Skin epidermis (tissue), 12 donors: ENCODE data around the gene TRIO.
"Not testable (repeated sequence)": the region's sequence is repeated elsewhere in the genome, so short reads cannot be mapped to it uniquely, and the experiment has no call there.

Experiments
- H3K27ac ChIP-seq, 21 experiments: fragments of 200-600 bp; sonication (generic) in 11 of 21; one replicate each; pipeline ENCODE4 v1.5.0; 2020; ENCODE audit warnings: mild to moderate bottlenecking in 3 of 21, inconsistent platforms in 2 of 21, moderate library complexity in 2 of 21
- H3K4me3 ChIP-seq, 7 experiments: fragments of 200-600 bp; sonication (generic) in 2 of 7; one replicate each; pipeline ENCODE4 v1.5.0; 2020; ENCODE audit warnings: inconsistent platforms in 2 of 7, mild to moderate bottlenecking in 2 of 7, moderate library complexity in 1 of 7

The TRIO gene

GRCh38 chr5:14380712-14381111, 237.6 kb downstream of the TRIO start:
- Histone ChIP-seq H3K4me3 (no peak overlapping the region), H3K27ac (no peak overlapping the region)

- Histone ChIP-seq H3K4me3 (no peak overlapping the region), H3K27ac (no peak overlapping the region)
Measured at GRCh38 chr5:14382640-14383039, 239.5 kb downstream of the TRIO start.

- Histone ChIP-seq H3K27ac (no peak overlapping the region), H3K4me3 (no peak overlapping the region)
Measured at GRCh38 chr5:14383923-14384322, 240.8 kb downstream of the TRIO start.

GRCh38 chr5:14385019-14385418, 241.9 kb downstream of the TRIO start:
- Histone ChIP-seq H3K4me3 (no peak overlapping the region), H3K27ac (no peak overlapping the region)

GRCh38 chr5:14386884-14387624, 243.9 kb downstream of the TRIO start:
- H3K27ac ChIP-seq, result no peak overlapping the region
- no peak overlapping the region for H3K4me3 ChIP-seq

- Histone ChIP-seq H3K4me3 (no peak overlapping the region), H3K27ac (no peak overlapping the region)
Measured at GRCh38 chr5:14388741-14389140, 245.6 kb downstream of the TRIO start.

- H3K4me3 ChIP-seq, H3K27ac ChIP-seq: not testable (repeated sequence)
Measured at GRCh38 chr5:14392552-14392951, 249.4 kb downstream of the TRIO start.

- H3K27ac ChIP-seq, result no peak overlapping the region
- H3K4me3 ChIP-seq, result no peak overlapping the region
Measured at GRCh38 chr5:14394365-14394764, 251.2 kb downstream of the TRIO start.

GRCh38 chr5:14395411-14395810, 252.3 kb downstream of the TRIO start:
- Histone ChIP-seq H3K27ac (no peak overlapping the region), H3K4me3 (no peak overlapping the region)

- Histone ChIP-seq H3K4me3 (no peak overlapping the region), H3K27ac (no peak overlapping the region)
Measured at GRCh38 chr5:14396066-14396465, 252.9 kb downstream of the TRIO start.

GRCh38 chr5:14396737-14397136, 253.6 kb downstream of the TRIO start:
- Histone ChIP-seq H3K4me3 (no peak overlapping the region), H3K27ac (no peak overlapping the region)

GRCh38 chr5:14397717-14398116, 254.6 kb downstream of the TRIO start:
- H3K4me3 ChIP-seq, result no peak overlapping the region
- peak overlapping the region in 4 of 21 experiments; percentile 8 to 54 (median 18) for H3K27ac ChIP-seq

- H3K27ac ChIP-seq, result peak overlapping the region in 2 of 21 experiments; percentile 1 to 63
- H3K4me3 ChIP-seq, result no peak overlapping the region
Measured at GRCh38 chr5:14399054-14399692, 256.0 kb downstream of the TRIO start.

- no peak overlapping the region for H3K27ac ChIP-seq
- no peak overlapping the region for H3K4me3 ChIP-seq
Measured at GRCh38 chr5:14400085-14400484, 256.9 kb downstream of the TRIO start.

- Histone ChIP-seq H3K4me3 (no peak overlapping the region), H3K27ac (no peak overlapping the region)
Measured at GRCh38 chr5:14400611-14401010, 257.5 kb downstream of the TRIO start.

GRCh38 chr5:14401639-14402038, 258.5 kb downstream of the TRIO start:
- H3K4me3 ChIP-seq, result no peak overlapping the region

GRCh38 chr5:14402424-14402823, 259.3 kb downstream of the TRIO start:
- Histone ChIP-seq H3K4me3 (no peak overlapping the region), H3K27ac (no peak overlapping the region)

More at GRCh38 chr5:14401639-14402038, 258.5 kb downstream of the TRIO start:
- H3K27ac ChIP-seq, result no peak overlapping the region

GRCh38 chr5:14404780-14405179, 261.6 kb downstream of the TRIO start:
- H3K27ac ChIP-seq, result no peak overlapping the region
- H3K4me3 ChIP-seq, result no peak overlapping the region

GRCh38 chr5:14405267-14405666, 262.1 kb downstream of the TRIO start:
- H3K4me3 ChIP-seq, result no peak overlapping the region
- no peak overlapping the region for H3K27ac ChIP-seq

GRCh38 chr5:14405706-14406553, 262.8 kb downstream of the TRIO start:
- Histone ChIP-seq H3K27ac (peak overlapping the region in 3 of 21 experiments; percentile 9 to 50 (median 25)), H3K4me3 (no peak overlapping the region)

- H3K27ac ChIP-seq, result peak overlapping the region in 4 of 21 experiments; percentile 9 to 60 (median 38)
Measured at GRCh38 chr5:14406554-14406849, 263.4 kb downstream of the TRIO start.

More at GRCh38 chr5:14406554-14406849, 263.4 kb downstream of the TRIO start:
- no peak overlapping the region for H3K4me3 ChIP-seq
